ENCODE data around the gene FGF14. TPM values are rescaled to one million over a fixed set of nuclear protein-coding genes. Genes with fewer than 3 reads are reported as not detected.
"Not testable (repeated sequence)": the region's sequence is repeated elsewhere in the genome, so short reads cannot be mapped to it uniquely, and the experiment has no call there.

FGF14 gene
- total RNA-seq, 4 donors from 2014 or later: 0.28 to 2.3 (median 0.35) TPM; not detected in 1

DNA sequence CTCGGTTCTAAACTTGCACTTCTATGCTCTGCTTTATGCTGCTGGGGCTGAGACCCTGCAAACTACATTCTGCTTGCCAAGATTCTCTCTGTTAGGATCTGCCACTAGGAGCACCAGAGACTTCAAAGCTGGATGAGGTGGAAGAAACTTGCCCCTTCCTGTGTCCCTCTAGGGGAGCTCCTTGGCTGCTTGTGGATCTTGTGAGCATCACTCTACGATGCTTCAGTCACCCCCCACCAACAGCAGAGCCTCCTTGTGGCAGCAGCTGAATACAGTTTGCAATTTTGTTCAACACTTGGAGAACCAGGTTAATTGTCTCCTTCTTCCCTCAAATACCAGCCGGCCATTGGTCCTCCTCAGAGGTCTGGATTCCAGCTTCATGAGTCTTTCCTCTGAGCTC, 310.6 kb downstream of the FGF14 start:
- Histone ChIP-seq H3K9me3 (no peaks in the 10 kb centered on the region), H3K27me3 (no peaks in the 10 kb centered on the region), H3K27ac (no peak overlapping the region), H3K4me1 (no peaks in the 10 kb centered on the region), H3K36me3 (no peaks in the 10 kb centered on the region), H3K4me3 (no peak overlapping the region)
- no peak for DNase-seq
- TF ChIP-seq, protein P1, sequence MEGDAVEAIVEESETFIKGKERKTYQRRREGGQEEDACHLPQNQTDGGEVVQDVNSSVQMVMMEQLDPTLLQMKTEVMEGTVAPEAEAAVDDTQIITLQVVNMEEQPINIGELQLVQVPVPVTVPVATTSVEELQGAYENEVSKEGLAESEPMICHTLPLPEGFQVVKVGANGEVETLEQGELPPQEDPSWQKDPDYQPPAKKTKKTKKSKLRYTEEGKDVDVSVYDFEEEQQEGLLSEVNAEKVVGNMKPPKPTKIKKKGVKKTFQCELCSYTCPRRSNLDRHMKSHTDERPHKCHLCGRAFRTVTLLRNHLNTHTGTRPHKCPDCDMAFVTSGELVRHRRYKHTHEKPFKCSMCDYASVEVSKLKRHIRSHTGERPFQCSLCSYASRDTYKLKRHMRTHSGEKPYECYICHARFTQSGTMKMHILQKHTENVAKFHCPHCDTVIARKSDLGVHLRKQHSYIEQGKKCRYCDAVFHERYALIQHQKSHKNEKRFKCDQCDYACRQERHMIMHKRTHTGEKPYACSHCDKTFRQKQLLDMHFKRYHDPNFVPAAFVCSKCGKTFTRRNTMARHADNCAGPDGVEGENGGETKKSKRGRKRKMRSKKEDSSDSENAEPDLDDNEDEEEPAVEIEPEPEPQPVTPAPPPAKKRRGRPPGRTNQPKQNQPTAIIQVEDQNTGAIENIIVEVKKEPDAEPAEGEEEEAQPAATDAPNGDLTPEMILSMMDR (IDR thresholded peaks at IDR 0.05): no peak
- no peak for TF ChIP-seq POLR2A (IDR thresholded peaks at IDR 0.05)

DNA sequence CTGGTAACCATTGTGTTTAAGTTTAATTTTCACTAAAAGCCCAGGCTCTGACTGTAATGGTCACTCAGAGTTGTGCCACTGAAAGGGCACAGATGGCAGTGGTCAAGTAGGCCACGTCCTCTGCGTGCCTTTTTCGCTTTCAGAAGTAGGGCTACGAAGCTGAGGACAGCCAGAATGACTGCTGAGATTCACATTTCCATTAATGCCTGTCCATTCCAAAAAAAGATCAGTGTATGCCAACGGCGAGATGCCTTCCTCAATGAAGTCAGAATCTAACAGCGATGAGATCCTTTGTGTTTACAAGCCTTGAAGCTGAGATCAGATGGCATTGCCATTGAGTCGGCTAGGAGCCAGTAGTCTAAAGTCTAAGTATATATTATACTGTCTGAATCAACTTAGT, 311.3 kb downstream of the FGF14 start:
- no peak for DNase-seq

DNA sequence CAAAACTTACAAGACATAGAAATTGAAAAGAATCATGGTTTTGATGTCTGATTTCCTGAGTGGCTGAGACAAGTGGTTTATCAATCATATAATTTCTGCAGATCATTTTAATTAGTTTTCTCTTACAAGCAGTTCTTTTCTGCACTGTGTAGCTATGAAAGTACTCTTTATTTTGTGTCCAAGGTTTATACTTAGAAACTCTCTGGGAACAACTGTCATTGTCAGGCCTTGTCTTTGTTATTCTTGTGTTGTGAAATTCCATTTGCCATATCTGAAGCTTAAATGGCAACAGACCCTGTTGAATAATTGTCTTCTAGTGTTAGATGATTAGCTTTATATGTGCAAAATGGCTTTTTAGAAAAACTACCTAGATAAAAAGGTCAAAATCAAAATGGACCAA, 312.1 kb downstream of the FGF14 start:
- TF ChIP-seq, protein P1 (IDR thresholded peaks at IDR 0.05): no peak
- no peak for TF ChIP-seq POLR2A (IDR thresholded peaks at IDR 0.05)
- H3K36me3 ChIP-seq: no peaks in the 10 kb centered on the region
- H3K27ac ChIP-seq: no peak overlapping the region
- no peak for DNase-seq
- H3K27me3 ChIP-seq: no peaks in the 10 kb centered on the region
- no peaks in the 10 kb centered on the region for H3K9me3 ChIP-seq
- H3K4me3 ChIP-seq: no peak overlapping the region
- H3K4me1 ChIP-seq: no peaks in the 10 kb centered on the region

More for the DNA sequence above, 311.3 kb downstream of the FGF14 start:
- Histone ChIP-seq H3K27me3 (no peaks in the 10 kb centered on the region), H3K36me3 (no peaks in the 10 kb centered on the region), H3K4me3 (no peak overlapping the region), H3K4me1 (no peaks in the 10 kb centered on the region), H3K9me3 (no peaks in the 10 kb centered on the region), H3K27ac (no peak overlapping the region)
- no peak for TF ChIP-seq POLR2A (IDR thresholded peaks at IDR 0.05)
- TF ChIP-seq, protein P1 (IDR thresholded peaks at IDR 0.05): no peak

DNA sequence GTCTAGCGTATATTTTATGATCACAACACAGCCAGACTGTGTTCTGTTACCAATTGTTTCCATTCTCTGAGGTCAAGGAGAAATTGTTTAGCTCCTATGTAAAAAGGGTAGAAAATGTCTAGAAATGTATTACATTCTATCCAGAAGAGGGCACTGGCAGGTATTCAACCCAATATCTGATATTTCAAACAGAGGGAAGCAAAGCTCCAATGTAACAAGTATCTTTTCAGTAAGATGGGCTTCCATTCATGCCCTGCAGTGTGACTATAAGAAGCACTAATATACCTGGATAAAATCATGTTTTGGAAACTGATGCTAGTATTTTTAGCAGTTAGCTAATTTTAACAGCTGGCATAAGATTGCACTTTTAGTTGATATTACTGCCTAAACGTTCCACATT, 312.7 kb downstream of the FGF14 start:
- H3K4me3 ChIP-seq: no peak overlapping the region
- no peaks in the 10 kb centered on the region for H3K36me3 ChIP-seq
- H3K27ac ChIP-seq: no peak overlapping the region
- H3K27me3 ChIP-seq: no peaks in the 10 kb centered on the region
- no peaks in the 10 kb centered on the region for H3K4me1 ChIP-seq
- H3K9me3 ChIP-seq: no peaks in the 10 kb centered on the region
- TF ChIP-seq, protein P1 (IDR thresholded peaks at IDR 0.05): no peak
- TF ChIP-seq POLR2A (IDR thresholded peaks at IDR 0.05): no peak
- no peak for DNase-seq

DNA sequence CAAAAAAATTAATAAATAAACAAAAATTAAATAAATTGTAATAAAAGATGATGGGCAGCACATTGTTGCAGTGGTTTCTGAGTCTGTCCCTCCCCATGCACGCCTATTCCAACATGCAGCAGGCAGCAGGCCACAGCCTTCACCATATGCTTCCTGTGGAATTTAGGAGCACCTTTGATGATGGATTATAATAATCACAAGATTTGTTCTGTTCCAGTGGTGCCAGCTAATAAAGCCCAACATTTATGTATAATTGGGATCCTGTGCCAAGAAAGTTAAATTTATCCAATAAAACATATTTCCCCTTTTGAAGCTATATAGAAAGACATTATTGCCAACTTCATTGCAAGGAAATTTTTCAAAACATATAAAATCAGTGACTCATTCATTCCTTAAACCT, 328.6 kb downstream of the FGF14 start:
- H3K27me3 ChIP-seq: no peaks in the 10 kb centered on the region
- H3K36me3 ChIP-seq: no peaks in the 10 kb centered on the region
- H3K4me1 ChIP-seq: no peaks in the 10 kb centered on the region
- H3K4me3 ChIP-seq: no peak overlapping the region
- no peak for DNase-seq
- no peak overlapping the region for H3K27ac ChIP-seq
- TF ChIP-seq POLR2A (IDR thresholded peaks at IDR 0.05): no peak
- TF ChIP-seq, protein P1 (IDR thresholded peaks at IDR 0.05): no peak
- no peaks in the 10 kb centered on the region for H3K9me3 ChIP-seq

DNA sequence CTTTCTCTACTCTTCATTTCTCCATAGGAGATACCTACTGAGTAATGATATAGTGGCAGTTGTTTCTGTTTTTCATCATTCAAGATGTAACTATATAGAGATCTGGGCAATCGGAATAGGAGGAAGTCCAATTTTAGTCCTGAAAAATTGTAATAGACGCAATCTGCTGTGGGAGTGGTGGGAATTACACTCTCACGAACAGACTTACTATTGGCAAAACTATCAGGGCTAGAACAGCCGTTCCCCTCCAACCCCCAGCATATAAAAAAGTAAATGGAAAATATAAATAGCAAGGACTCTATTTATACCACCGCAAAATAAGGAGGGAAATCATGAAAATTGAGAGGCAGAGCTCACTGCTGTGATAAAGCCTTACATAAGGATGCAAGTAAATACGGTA, 330.1 kb downstream of the FGF14 start:
- H3K9me3 ChIP-seq: no peaks in the 10 kb centered on the region
- no peak for DNase-seq
- H3K4me3 ChIP-seq: no peak overlapping the region
- no peak overlapping the region for H3K27ac ChIP-seq
- no peaks in the 10 kb centered on the region for H3K36me3 ChIP-seq
- no peaks in the 10 kb centered on the region for H3K4me1 ChIP-seq
- TF ChIP-seq POLR2A (IDR thresholded peaks at IDR 0.05): no peak
- TF ChIP-seq, protein P1 (IDR thresholded peaks at IDR 0.05): no peak
- no peaks in the 10 kb centered on the region for H3K27me3 ChIP-seq

DNA sequence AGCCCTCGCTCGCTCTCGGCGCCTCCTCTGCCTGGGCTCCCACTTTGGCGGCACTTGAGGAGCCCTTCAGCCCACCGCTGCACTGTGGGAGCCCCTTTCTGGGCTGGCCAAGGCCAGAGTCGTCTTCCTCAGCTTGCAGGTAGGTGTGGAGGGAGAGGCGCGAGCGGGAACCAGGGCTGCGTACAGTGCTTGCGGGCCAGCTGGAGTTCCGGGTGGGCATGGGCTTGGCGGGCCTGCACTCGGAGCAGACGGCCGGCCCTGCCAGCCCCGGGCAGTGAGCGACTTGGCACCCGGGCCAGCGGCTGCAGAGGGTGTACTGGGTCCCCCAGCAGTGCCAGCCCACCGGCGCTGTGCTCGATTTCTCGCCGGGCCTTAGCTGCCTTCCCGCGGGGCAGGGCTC, 333.5 kb downstream of the FGF14 start:
- DNase-seq, H3K36me3 ChIP-seq, H3K4me1 ChIP-seq, H3K4me3 ChIP-seq, H3K9me3 ChIP-seq, H3K27ac ChIP-seq, H3K27me3 ChIP-seq: not testable (repeated sequence)

All from Peyer's patch (tissue), 4 donors.